ENCODE data around the gene BTG3.

- no peak for TF ChIP-seq CTCF (IDR thresholded peaks at IDR 0.05)
- no peak for TF ChIP-seq POLR2A (IDR thresholded peaks at IDR 0.05)
- no peak for TF ChIP-seq POLR2AphosphoS5 (IDR thresholded peaks at IDR 0.05)
Measured at GRCh38 chr21:17572431-17572830, 40.3 kb downstream of the BTG3 start.
